ENCODE measurements around the gene C14orf39.

Gene C14orf39

GRCh38 chr14:60485598-60486251, at the start of gene C14orf39:
C14orf39 (minus strand) TSS chr14:60486063; CDS start chr14:60485078, 985 bp downstream.
- in situ Hi-C loops (cut with MboI; ENCODE audit: low sequenced_read_pairs), result no loop called here

- in situ Hi-C loops (cut with MboI; ENCODE audit: low sequenced_read_pairs), result no loop called here
These were observed 46.6 kb upstream of the C14orf39 start for GRCh38 chr14:60532442-60532841.

GRCh38 chr14:60515511-60516289, 29.8 kb upstream of the C14orf39 start:
- in situ Hi-C loops (cut with MboI; ENCODE audit: low sequenced_read_pairs), result no loop called here

- in situ Hi-C loops (cut with MboI; ENCODE audit: low sequenced_read_pairs), result no loop called here
These were observed 29.1 kb upstream of the C14orf39 start for GRCh38 chr14:60514741-60515491.

- in situ Hi-C loops (cut with MboI; ENCODE audit: low sequenced_read_pairs), result no loop called here
These were observed 28.5 kb upstream of the C14orf39 start for GRCh38 chr14:60514378-60514740.

- in situ Hi-C loops (cut with MboI; ENCODE audit: low sequenced_read_pairs), result no loop called here
These were observed 27.2 kb upstream of the C14orf39 start for GRCh38 chr14:60512973-60513571.

GRCh38 chr14:60512126-60512525, 26.3 kb upstream of the C14orf39 start:
- in situ Hi-C loops (cut with MboI; ENCODE audit: low sequenced_read_pairs), result no loop called here

GRCh38 chr14:60510951-60511599, 25.2 kb upstream of the C14orf39 start:
- in situ Hi-C loops (cut with MboI; ENCODE audit: low sequenced_read_pairs), result no loop called here

GRCh38 chr14:60510254-60510950, 24.5 kb upstream of the C14orf39 start:
- in situ Hi-C loops (cut with MboI; ENCODE audit: low sequenced_read_pairs), result no loop called here

GRCh38 chr14:60509438-60510253, 23.8 kb upstream of the C14orf39 start:
- in situ Hi-C loops (cut with MboI; ENCODE audit: low sequenced_read_pairs), result no loop called here

- in situ Hi-C loops (cut with MboI; ENCODE audit: low sequenced_read_pairs), result no loop called here
These were observed 23.0 kb upstream of the C14orf39 start, which contains the start of gene SIX6 for GRCh38 chr14:60508707-60509437. SIX6 (plus strand) TSS chr14:60509146; CDS start chr14:60509399, 253 bp downstream.

GRCh38 chr14:60508363-60508706, 22.5 kb upstream of the C14orf39 start:
- in situ Hi-C loops (cut with MboI; ENCODE audit: low sequenced_read_pairs), result no loop called here

GRCh38 chr14:60506985-60507829, 21.3 kb upstream of the C14orf39 start:
- in situ Hi-C loops (cut with MboI; ENCODE audit: low sequenced_read_pairs), result no loop called here

GRCh38 chr14:60506462-60506984, 20.7 kb upstream of the C14orf39 start:
- in situ Hi-C loops (cut with MboI; ENCODE audit: low sequenced_read_pairs), result no loop called here

GRCh38 chr14:60506010-60506409, 20.1 kb upstream of the C14orf39 start:
- in situ Hi-C loops (cut with MboI; ENCODE audit: low sequenced_read_pairs), result no loop called here

GRCh38 chr14:60505448-60505847, 19.6 kb upstream of the C14orf39 start:
- in situ Hi-C loops (cut with MboI; ENCODE audit: low sequenced_read_pairs), result no loop called here

GRCh38 chr14:60502541-60502940, 16.7 kb upstream of the C14orf39 start:
- in situ Hi-C loops (cut with MboI; ENCODE audit: low sequenced_read_pairs), result no loop called here

- in situ Hi-C loops (cut with MboI; ENCODE audit: low sequenced_read_pairs), result no loop called here
These were observed 10.1 kb upstream of the C14orf39 start for GRCh38 chr14:60495946-60496345.
